Mucosa of descending colon (tissue), 3 donors: ENCODE results near the gene OSBPL5. TPM values are rescaled to one million over a fixed set of nuclear protein-coding genes. Genes with fewer than 3 reads are reported as not detected.

ENCODE experiments used
- ATAC-seq: fragments of 200-7000 bp; cut with Tn5 transposase; one replicate; pipeline ENCODE4 v1.9.1; 2020; ENCODE audit warnings: mild to moderate bottlenecking, moderate library complexity
- DNase-seq, 3 donors: peaks; one replicate each; pipeline ENCODE4 v3.0.0-alpha.2; 2020
- H3K36me3 ChIP-seq: fragments of 200-600 bp; one replicate; pipeline ENCODE4 v1.8.0; 2021; ENCODE audit warnings: low read depth, mild to moderate bottlenecking
- H3K4me1 ChIP-seq: fragments of 200-600 bp; one replicate; pipeline ENCODE4 v1.8.0; 2021; ENCODE audit warnings: low read depth, mild to moderate bottlenecking
- H3K4me3 ChIP-seq: fragments of 200-600 bp; one replicate; pipeline ENCODE4 v1.8.0; 2021; ENCODE audit warnings: mild to moderate bottlenecking
- H3K9me3 ChIP-seq: fragments of 200-600 bp; one replicate; pipeline ENCODE4 v1.8.0; 2021; ENCODE audit warnings: mild to moderate bottlenecking
- intact Hi-C, 2 donors: fragments of 100-400 bp; cut with DNase I in 1 of 2; cut with micrococcal nuclease in 1 of 2; formaldehyde crosslinking; loops; one replicate each; pipeline versions ENCODE4 v1.11.0 to v1.11.1; 2022; cut with DNase I, micrococcal nuclease
- total RNA-seq, 3 donors: library from RNA; stranded (reverse); fragmentation: NEBNext Ultra II Directional in 2 of 3; extraction: Animal tissue kit (Norgen Biotek cat#: 25700) in 2 of 3; gene quantifications; one replicate each; pipeline versions ENCODE4 v1.2.1 to v1.2.4, GENCODE V29; 2021 to 2023
- TF ChIP-seq, protein P1 (sequence below): fragments of 200-600 bp; IDR thresholded peaks from one replicate; pipeline ENCODE4 v1.8.0; 2022; ENCODE audit warnings: antibody characterized with exemption, mild to moderate bottlenecking
- donor health status: DM: no; HTN: no; CAD: no; lungs with moderate emphysema.
- donor health status: DM: no; HTN: no; CAD: no.
- donor health status: DM: no; HTN: yes; CAD: no.

Gene OSBPL5
- total RNA-seq, 3 donors from 2014 or later: 43.6 to 64.1 (median 52.4) TPM

DNA sequence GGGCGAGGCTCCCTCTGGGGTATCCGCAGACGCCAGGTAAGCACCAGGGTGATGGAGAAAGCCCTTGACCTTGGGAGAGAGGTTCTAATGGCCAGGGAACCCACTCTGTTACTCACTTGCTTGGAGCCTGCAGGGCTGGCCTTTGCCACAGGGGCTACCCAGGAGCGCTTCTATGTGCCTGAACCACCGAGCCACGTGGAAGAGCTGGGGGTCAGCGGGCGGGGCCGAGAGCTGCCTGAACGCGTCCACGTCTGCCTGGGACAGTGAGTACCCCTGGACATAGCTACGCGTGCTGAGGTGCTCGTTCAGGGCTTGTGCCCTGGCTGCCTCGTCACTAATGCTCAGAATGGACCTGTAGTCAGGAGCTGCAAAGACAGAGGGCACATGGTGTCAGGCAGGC lies 117.5 kb downstream of the OSBPL5 start:
- DNase-seq (no peak), ATAC-seq (no peak)
- H3K9me3 ChIP-seq: no peaks in the 10 kb centered on the region
- intact Hi-C loops: no loop called here
- H3K4me3 ChIP-seq: no peak overlapping the region
- H3K36me3 ChIP-seq: no peaks in the 10 kb centered on the region
- no peaks in the 10 kb centered on the region for H3K4me1 ChIP-seq
- TF ChIP-seq, protein P1, sequence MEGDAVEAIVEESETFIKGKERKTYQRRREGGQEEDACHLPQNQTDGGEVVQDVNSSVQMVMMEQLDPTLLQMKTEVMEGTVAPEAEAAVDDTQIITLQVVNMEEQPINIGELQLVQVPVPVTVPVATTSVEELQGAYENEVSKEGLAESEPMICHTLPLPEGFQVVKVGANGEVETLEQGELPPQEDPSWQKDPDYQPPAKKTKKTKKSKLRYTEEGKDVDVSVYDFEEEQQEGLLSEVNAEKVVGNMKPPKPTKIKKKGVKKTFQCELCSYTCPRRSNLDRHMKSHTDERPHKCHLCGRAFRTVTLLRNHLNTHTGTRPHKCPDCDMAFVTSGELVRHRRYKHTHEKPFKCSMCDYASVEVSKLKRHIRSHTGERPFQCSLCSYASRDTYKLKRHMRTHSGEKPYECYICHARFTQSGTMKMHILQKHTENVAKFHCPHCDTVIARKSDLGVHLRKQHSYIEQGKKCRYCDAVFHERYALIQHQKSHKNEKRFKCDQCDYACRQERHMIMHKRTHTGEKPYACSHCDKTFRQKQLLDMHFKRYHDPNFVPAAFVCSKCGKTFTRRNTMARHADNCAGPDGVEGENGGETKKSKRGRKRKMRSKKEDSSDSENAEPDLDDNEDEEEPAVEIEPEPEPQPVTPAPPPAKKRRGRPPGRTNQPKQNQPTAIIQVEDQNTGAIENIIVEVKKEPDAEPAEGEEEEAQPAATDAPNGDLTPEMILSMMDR: no peak

DNA sequence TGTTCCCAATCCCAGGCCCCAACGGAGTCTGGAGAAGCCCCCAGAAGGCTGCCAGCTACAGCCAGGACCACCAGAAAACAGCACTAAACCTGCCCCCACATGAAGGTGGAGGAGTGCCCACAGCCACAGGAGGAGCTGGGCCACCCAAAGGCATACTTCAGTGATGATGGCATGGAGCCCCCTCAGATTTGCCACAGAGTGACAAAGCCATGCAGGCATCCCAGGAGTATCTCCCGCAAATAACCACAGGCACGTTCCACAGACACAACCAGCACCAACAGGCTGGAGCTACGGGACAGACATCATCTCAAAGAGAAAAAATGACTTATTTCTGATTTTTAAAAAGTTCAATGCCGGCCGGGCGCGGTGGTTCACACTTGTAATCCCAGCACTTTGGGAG lies 118.5 kb downstream of the OSBPL5 start:
- H3K36me3 ChIP-seq: no peaks in the 10 kb centered on the region
- ATAC-seq: no peak
- TF ChIP-seq, protein P1: no peak
- H3K4me1 ChIP-seq: no peaks in the 10 kb centered on the region
- DNase-seq: no peak
- H3K9me3 ChIP-seq: no peaks in the 10 kb centered on the region
- intact Hi-C loops: no loop called here
- no peak overlapping the region for H3K4me3 ChIP-seq

DNA sequence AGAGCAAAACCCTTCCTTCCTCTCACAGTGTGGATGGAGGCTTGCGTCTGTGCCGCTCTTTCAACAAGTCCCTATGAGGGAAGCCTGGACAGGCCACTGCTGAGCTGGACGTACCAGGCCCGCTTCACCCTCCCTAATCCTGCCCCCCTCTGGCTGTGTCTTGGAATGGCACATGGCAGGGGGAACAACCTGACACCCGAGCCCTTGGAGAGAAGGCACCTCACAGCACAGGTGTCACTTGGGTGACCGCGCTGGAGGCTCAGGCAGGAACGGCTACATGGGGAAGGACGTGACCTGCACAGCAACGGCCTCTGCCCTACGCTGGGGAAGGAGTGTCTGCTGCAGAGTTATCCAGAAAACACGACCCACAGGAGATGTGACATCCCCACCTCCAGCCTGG lies 118.9 kb downstream of the OSBPL5 start:
- ATAC-seq (no peak), DNase-seq (no peak)
- Histone ChIP-seq H3K9me3 (no peaks in the 10 kb centered on the region), H3K36me3 (no peaks in the 10 kb centered on the region), H3K4me3 (no peak overlapping the region), H3K4me1 (no peaks in the 10 kb centered on the region)
- TF ChIP-seq, protein P1: no peak
- intact Hi-C loops: no loop called here

DNA sequence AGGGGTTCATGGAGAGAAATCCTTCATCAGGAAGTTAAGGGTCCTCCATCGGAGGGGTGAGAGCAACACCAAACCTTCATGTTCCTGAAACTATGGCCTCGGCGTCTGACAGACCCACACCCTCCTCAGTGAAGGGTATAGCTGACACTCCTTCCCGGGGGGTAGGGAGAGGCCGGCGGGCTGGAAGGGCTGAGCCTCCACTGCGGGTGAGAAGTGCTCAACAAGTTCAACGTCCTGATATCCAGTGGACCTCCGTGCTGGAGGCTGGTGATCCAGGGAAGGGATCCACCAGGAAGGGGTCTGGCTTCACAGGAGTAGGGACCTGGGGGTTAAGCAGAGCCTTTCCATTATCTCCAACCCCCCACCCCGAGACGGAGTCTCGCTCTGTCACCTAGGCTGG lies 120.2 kb downstream of the OSBPL5 start:
- no peaks in the 10 kb centered on the region for H3K36me3 ChIP-seq
- TF ChIP-seq, protein P1: no peak

DNA sequence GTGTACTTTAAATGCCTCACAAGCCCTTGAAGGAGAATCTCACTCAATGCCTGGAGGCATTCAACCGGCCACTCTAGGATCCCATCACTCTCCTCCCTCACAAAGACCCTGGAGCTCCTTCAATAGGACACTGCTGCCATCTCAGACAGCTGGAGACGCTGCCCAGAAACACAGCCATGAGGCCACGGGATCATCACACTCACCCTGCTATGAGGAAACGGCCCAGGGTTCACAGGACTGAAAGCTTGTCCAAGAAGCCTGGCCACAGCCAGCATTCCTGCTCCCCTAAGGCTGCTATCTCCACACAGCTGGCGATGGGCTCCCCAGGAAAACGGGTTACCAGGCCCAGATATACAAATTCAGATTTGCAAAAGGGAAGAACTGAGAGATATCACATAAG lies 121.1 kb downstream of the OSBPL5 start:
- DNase-seq (no peak), ATAC-seq (no peak)
- TF ChIP-seq, protein P1: no peak
- H3K4me3 ChIP-seq: no peak overlapping the region
- H3K4me1 ChIP-seq: no peaks in the 10 kb centered on the region
- no peaks in the 10 kb centered on the region for H3K9me3 ChIP-seq
- intact Hi-C loops: no loop called here
- H3K36me3 ChIP-seq: no peaks in the 10 kb centered on the region

More for the DNA sequence above, 120.2 kb downstream of the OSBPL5 start:
- Histone ChIP-seq H3K9me3 (no peaks in the 10 kb centered on the region), H3K4me1 (no peaks in the 10 kb centered on the region), H3K4me3 (no peak overlapping the region)
- no peak for ATAC-seq
- intact Hi-C loops: no loop called here
- DNase-seq: no peak

DNA sequence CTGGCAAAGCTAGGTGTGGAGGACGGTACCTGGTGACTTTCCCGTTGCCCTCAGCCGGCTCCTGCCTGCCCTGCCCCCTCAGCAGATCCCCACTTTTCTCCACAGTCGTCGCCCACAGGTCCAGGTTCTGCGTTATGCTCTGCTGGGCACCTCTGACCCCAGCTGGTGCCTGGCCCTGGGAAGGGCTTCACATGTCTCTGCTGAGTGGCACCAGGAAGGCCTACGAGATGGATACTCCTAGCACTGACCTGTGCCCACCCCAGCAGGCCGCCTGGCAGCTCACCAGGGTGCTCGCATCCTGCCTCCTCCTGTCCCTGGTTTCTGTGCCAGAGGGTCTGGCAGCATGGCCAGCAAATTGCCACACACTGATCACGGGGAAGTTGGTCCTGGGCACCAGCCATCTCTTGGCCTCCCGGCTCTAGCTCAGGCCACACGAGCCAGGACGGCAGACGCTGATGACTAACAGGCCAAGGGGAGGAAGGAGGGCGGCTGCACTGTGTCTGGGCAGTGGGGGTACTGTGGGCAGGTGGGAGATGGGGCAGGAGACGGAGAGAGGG lies 121.7 kb downstream of the OSBPL5 start:
- H3K4me3 ChIP-seq: no peak overlapping the region
- no peaks in the 10 kb centered on the region for H3K36me3 ChIP-seq
- no peak for DNase-seq
- H3K4me1 ChIP-seq: no peaks in the 10 kb centered on the region
- TF ChIP-seq, protein P1: no peak
- H3K9me3 ChIP-seq: no peaks in the 10 kb centered on the region
- intact Hi-C loops: no loop called here
- ATAC-seq: no peak
